GM13977 (cell line): Measurements from ENCODE around the gene EFNA4.
A peak's percentile ranks its signal among the peaks of the same experiment; 100 is the strongest.

Experiments used
- DNase-seq: peaks from one replicate; pipeline ENCODE4 v3.0.0; 2012; ENCODE audit warnings: low spot score
- in situ Hi-C: fragments of 300-500 bp; cut with MboI; formaldehyde crosslinking; loops from one replicate; pipeline ENCODE4 v1.12.0; 2022; ENCODE audit warnings: low sequenced_read_pairs, low pct_unique_long_range_greater_than_20kb, mixed read lengths, inconsistent platforms; ENCODE audit not compliant: unreplicated experiment
- TF ChIP-seq, protein P1 (sequence below): IDR thresholded peaks from 2 replicates; pipeline ENCODE4 v1.5.1; 2012; ENCODE audit warnings: mild to moderate bottlenecking, control low read depth; ENCODE audit not compliant: insufficient read depth; ENCODE audit errors: extremely low read depth, missing control alignments

The EFNA4 gene, protein sequence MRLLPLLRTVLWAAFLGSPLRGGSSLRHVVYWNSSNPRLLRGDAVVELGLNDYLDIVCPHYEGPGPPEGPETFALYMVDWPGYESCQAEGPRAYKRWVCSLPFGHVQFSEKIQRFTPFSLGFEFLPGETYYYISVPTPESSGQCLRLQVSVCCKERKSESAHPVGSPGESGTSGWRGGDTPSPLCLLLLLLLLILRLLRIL

DNA sequence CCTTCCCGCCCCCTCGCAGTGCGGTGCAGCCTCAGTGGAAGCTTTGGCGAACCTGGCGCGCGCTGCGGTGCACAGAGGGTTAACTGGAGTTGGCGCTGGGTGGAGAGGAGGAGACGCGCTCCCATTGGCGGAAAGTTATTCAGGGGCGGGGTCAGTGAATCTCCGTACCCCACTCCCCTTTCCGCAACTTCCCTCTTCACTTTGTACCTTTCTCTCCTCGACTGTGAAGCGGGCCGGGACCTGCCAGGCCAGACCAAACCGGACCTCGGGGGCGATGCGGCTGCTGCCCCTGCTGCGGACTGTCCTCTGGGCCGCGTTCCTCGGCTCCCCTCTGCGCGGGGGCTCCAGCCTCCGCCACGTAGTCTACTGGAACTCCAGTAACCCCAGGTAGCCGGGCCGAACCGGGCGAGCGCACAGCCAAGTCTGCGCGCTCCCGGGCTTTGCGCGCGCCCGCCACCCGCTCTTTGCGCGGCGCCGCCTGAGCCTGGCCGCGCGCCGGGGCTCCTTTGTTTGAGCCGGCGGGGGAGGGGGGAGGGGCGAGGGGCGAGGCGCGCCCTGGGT, at the start of gene EFNA4:
Gene EFNA4 (plus strand): TSS at position 191 of the 561 bp plus-strand sequence. CDS start 84 bp downstream, at position 275.
- in situ Hi-C loops, result loop anchor here (25.0 kb wide), 1 partner anchor 401 kb away; no protein-coding TSS in a partner anchor

DNA sequence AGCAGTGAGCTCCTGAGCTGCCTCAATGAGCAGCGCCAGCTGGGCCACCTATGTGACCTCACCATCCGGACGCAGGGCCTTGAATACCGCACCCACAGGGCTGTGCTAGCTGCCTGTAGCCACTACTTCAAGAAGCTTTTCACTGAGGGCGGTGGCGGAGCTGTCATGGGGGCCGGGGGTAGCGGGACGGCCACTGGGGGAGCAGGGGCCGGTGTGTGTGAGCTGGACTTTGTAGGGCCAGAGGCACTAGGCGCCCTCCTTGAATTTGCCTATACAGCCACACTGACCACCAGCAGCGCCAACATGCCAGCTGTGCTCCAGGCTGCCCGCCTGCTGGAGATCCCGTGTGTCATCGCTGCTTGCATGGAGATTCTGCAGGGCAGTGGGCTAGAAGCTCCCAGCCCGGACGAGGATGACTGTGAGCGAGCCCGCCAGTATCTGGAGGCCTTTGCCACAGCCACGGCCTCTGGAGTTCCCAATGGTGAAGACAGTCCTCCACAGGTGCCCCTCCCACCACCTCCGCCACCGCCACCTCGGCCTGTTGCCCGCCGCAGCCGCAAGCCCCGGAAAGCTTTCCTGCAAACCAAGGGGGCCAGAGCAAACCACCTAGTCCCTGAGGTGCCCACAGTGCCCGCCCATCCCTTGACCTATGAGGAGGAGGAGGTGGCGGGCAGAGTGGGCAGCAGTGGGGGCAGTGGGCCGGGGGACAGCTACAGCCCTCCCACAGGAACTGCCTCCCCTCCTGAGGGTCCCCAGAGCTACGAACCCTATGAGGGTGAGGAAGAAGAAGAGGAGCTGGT, 48.6 kb upstream of the EFNA4 start:
- TF ChIP-seq, protein P1, sequence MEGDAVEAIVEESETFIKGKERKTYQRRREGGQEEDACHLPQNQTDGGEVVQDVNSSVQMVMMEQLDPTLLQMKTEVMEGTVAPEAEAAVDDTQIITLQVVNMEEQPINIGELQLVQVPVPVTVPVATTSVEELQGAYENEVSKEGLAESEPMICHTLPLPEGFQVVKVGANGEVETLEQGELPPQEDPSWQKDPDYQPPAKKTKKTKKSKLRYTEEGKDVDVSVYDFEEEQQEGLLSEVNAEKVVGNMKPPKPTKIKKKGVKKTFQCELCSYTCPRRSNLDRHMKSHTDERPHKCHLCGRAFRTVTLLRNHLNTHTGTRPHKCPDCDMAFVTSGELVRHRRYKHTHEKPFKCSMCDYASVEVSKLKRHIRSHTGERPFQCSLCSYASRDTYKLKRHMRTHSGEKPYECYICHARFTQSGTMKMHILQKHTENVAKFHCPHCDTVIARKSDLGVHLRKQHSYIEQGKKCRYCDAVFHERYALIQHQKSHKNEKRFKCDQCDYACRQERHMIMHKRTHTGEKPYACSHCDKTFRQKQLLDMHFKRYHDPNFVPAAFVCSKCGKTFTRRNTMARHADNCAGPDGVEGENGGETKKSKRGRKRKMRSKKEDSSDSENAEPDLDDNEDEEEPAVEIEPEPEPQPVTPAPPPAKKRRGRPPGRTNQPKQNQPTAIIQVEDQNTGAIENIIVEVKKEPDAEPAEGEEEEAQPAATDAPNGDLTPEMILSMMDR, result no peak
- in situ Hi-C loops, result no loop called here
- DNase-seq, result no peak

More for the DNA sequence above, at the start of gene EFNA4:
- TF ChIP-seq, protein P1, result no peak
- DNase-seq, result peak; percentile 95

DNA sequence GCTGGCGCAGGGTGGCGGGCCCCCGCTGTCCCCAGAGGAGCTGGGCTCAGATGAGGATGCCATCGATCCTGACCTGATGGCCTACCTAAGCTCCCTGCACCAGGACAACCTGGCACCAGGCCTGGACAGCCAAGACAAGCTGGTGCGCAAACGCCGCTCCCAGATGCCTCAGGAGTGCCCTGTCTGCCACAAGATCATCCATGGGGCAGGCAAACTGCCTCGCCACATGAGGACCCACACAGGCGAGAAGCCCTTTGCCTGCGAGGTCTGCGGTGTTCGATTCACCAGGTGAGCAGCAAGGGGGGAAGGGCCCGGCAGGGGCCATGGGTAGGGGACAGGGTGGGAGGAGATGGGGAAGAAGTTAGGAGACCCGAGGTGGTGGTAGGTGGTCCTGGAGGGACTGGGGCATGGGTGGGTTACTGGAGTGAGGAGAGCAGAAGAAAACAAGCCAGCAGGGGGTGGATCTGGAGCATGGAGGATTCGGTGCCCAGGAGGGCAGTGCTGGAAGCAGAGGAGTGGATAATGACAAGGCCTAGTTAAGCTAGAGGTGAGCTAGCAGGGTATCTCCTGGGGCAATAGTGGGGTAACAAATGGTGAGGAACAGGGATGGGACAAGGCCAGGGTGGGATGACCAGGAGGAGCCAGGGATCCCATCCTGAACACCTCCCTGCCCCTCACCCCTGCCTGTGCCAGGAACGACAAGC, 47.9 kb upstream of the EFNA4 start:
- DNase-seq, result no peak
- TF ChIP-seq, protein P1, result no peak
- in situ Hi-C loops, result no loop called here

DNA sequence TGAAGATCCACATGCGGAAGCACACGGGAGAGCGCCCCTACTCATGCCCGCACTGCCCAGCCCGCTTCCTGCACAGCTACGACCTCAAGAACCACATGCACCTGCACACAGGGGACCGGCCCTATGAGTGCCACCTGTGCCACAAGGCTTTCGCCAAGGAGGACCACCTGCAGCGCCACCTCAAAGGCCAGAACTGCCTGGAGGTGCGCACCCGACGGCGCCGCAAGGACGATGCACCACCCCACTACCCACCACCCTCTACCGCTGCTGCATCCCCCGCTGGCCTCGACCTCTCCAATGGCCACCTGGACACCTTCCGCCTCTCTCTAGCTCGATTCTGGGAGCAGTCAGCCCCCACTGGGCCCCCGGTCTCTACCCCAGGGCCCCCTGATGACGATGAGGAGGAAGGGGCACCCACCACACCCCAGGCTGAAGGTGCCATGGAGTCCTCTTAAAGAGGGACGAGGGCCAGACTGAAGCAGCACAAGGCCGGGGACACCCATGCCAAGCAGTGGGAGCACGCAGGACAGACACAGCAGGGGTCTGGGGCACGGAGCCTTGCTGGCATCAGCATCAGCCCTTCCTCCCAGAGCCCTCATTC, 47.2 kb upstream of the EFNA4 start:
- TF ChIP-seq, protein P1, result no peak
- in situ Hi-C loops, result no loop called here
- DNase-seq, result no peak

DNA sequence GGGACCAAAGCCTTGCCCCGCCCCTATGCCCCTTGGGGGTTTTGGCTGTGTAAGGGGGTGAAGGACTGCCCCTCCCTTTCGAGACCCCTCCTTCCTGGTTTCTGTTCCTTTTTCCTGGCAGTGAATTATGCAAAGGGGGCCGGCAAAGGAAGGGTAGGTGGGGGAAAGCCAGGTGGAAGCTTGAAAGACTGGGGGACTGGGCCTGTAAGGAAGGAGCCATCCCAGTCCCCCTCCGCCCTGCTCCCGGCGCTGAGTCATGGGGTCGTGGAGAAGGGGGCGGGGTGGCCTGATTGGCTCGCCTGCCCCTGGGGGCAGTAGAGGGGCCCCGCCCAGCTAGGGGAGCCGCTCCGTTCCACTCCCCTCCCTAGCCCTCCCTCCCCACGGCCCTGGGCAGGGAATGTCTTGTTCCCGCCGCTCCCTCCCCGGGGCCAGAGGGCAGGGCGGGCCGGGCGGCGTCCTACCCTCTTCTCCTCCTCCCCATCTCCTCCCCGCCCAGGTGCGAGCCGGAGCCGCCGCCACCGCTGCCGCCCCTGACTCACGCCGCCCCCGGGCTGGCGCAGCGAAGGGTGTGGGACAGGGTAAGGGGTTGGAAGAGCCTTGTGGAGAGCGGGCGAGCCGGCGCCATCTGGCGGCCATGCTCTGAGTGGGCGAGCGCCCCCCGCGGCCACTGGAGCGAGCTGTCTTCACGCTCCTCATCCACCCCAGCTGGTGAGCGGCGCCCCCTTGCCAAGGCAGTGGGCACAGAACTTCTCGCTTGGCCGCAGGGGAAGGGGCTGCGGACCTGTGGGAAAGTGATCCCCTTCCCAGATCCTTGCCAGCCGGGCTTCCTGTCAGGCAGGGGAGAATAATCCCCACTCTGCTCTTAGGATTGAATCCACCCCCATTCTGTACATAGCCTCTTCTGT, 46.2 kb upstream of the EFNA4 start:
- DNase-seq, result peak; percentile 89
- TF ChIP-seq, protein P1, result peak; percentile 100
- in situ Hi-C loops, result no loop called here

DNA sequence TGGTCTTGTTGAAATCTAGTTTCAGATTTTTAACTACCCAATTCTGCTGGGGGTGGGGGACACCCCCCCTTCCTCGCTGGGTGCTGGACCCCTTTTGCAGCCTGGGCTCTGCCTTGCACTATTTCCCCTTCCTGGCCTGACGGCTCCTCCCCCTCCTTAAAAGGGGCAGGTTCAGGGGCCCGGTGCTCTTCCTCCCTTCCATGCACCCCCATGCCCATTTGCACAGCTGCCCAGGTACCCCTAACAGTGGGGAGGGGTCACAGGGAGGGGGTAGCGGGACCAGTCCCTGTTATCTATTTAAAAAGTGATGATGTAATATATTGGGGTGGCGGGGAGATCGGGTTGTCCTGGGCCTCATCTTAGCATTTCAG, 45.6 kb upstream of the EFNA4 start:
- TF ChIP-seq, protein P1, result no peak
- in situ Hi-C loops, result no loop called here
- peak; percentile 69 for DNase-seq
